Endothelial cell (in vitro differentiated cells): ENCODE data around the gene EGR4. TPM values are rescaled to one million over a fixed set of nuclear protein-coding genes. Genes with fewer than 3 reads are reported as not detected.

Experiments
- DNase-seq: peaks from one replicate; pipeline ENCODE4 v3.0.0; 2021; ENCODE audit warnings: low spot score
- H3K27ac Mint-ChIP-seq: one replicate; pipeline ENCODE4 v1.8.0; 2021; ENCODE audit warnings: mixed read lengths, inconsistent platforms; ENCODE audit not compliant: unreplicated experiment
- H3K27me3 Mint-ChIP-seq: one replicate; pipeline ENCODE4 v1.8.0; 2021; ENCODE audit warnings: mild to moderate bottlenecking, moderate library complexity, mixed read lengths, inconsistent platforms; ENCODE audit not compliant: unreplicated experiment
- H3K36me3 Mint-ChIP-seq: one replicate; pipeline ENCODE4 v1.8.0; 2021; ENCODE audit warnings: mild to moderate bottlenecking, low read depth, mixed read lengths, inconsistent platforms; ENCODE audit not compliant: unreplicated experiment
- H3K4me1 Mint-ChIP-seq: one replicate; pipeline ENCODE4 v1.8.0; 2021; ENCODE audit warnings: mild to moderate bottlenecking, mixed read lengths, inconsistent platforms; ENCODE audit not compliant: unreplicated experiment
- H3K4me3 Mint-ChIP-seq: one replicate; pipeline ENCODE4 v1.8.0; 2021; ENCODE audit warnings: mild to moderate bottlenecking, mixed read lengths, inconsistent platforms; ENCODE audit not compliant: unreplicated experiment
- H3K9me3 Mint-ChIP-seq: one replicate; pipeline ENCODE4 v1.8.0; 2021; ENCODE audit warnings: mixed read lengths, inconsistent platforms; ENCODE audit not compliant: unreplicated experiment
- CTCF ChIP-seq: fragments of 200-600 bp; sonication (generic); IDR thresholded peaks from one replicate; pipeline ENCODE4 v1.5.0; 2021; ENCODE audit warnings: antibody characterized with exemption; ENCODE audit not compliant: unreplicated experiment
- total RNA-seq: library from RNA; stranded (reverse); fragmentation: NEBNext Ultra II Directional; extraction: Animal tissue kit (Norgen Biotek cat#: 25700); gene quantifications from one replicate; pipeline ENCODE4 v1.2.1, GENCODE V29; 2021; ENCODE audit not compliant: unreplicated experiment

EGR4 gene
- total RNA-seq, 1 donor from 2014 or later, result 0.15 TPM

GRCh38 chr2:73307720-73308119 lies 14.4 kb upstream of the EGR4 start:
- no peak for DNase-seq
- no peaks in the 10 kb centered on the region for H3K9me3 Mint-ChIP-seq
- no peak for TF ChIP-seq CTCF
- H3K4me3 Mint-ChIP-seq, result no peak overlapping the region
- H3K27ac Mint-ChIP-seq, result no peak overlapping the region
- H3K4me1 Mint-ChIP-seq, result no peaks in the 10 kb centered on the region
- H3K36me3 Mint-ChIP-seq, result no peaks in the 10 kb centered on the region
- H3K27me3 Mint-ChIP-seq, result peaks cover 5% of the 10 kb centered on the region

GRCh38 chr2:73301636-73302035 lies 8.3 kb upstream of the EGR4 start:
- no peak for DNase-seq
- no peaks in the 10 kb centered on the region for H3K36me3 Mint-ChIP-seq
- TF ChIP-seq CTCF, result no peak
- H3K27me3 Mint-ChIP-seq, result peaks cover 7% of the 10 kb centered on the region
- no peaks in the 10 kb centered on the region for H3K9me3 Mint-ChIP-seq
- no peak overlapping the region for H3K4me3 Mint-ChIP-seq
- H3K27ac Mint-ChIP-seq, result no peak overlapping the region
- peaks cover 3% of the 10 kb centered on the region for H3K4me1 Mint-ChIP-seq

- Mint-ChIP-seq H3K4me3 (no peak overlapping the region), H3K27ac (no peak overlapping the region), H3K27me3 (peaks cover 7% of the 10 kb centered on the region), H3K4me1 (peaks cover 3% of the 10 kb centered on the region), H3K36me3 (no peaks in the 10 kb centered on the region), H3K9me3 (no peaks in the 10 kb centered on the region)
- TF ChIP-seq CTCF, result no peak
- DNase-seq, result no peak
These were observed 7.6 kb upstream of the EGR4 start for GRCh38 chr2:73300926-73301325.

GRCh38 chr2:73297586-73297985 lies 4.2 kb upstream of the EGR4 start:
- Mint-ChIP-seq H3K36me3 (no peaks in the 10 kb centered on the region), H3K27me3 (peaks cover 11% of the 10 kb centered on the region), H3K27ac (no peak overlapping the region), H3K4me3 (no peak overlapping the region), H3K4me1 (peaks cover 3% of the 10 kb centered on the region), H3K9me3 (no peaks in the 10 kb centered on the region)
- no peak for TF ChIP-seq CTCF
- DNase-seq, result no peak

GRCh38 chr2:73297151-73297559 lies 3.8 kb upstream of the EGR4 start:
- no peak for TF ChIP-seq CTCF
- H3K9me3 Mint-ChIP-seq, result no peaks in the 10 kb centered on the region
- no peak overlapping the region for H3K4me3 Mint-ChIP-seq
- H3K27ac Mint-ChIP-seq, result no peak overlapping the region
- no peaks in the 10 kb centered on the region for H3K36me3 Mint-ChIP-seq
- peaks cover 3% of the 10 kb centered on the region for H3K4me1 Mint-ChIP-seq
- H3K27me3 Mint-ChIP-seq, result peaks cover 12% of the 10 kb centered on the region
- DNase-seq, result no peak
